Mesothelial cell of epicardium (in vitro differentiated cells): ENCODE results near the gene PERM1. TPM values are rescaled to one million over a fixed set of nuclear protein-coding genes. Genes with fewer than 3 reads are reported as not detected.
A peak's percentile ranks its signal among the peaks of the same experiment; 100 is the strongest.

ENCODE experiments used
- DNase-seq, 2 experiments: peaks; one replicate each; pipeline ENCODE4 v3.0.0; 2021; ENCODE audit warnings: low spot score in 2 of 2; ENCODE audit not compliant: unreplicated experiment in 2 of 2
- H3K27ac Mint-ChIP-seq: 2 replicates; pipeline ENCODE4 v1.8.0; 2021; ENCODE audit warnings: mixed read lengths
- H3K27me3 Mint-ChIP-seq: 2 replicates; pipeline ENCODE4 v1.8.0; 2021; ENCODE audit warnings: low read depth, mixed read lengths
- H3K36me3 Mint-ChIP-seq: 2 replicates; pipeline ENCODE4 v1.8.0; 2021; ENCODE audit warnings: mixed read lengths
- H3K4me1 Mint-ChIP-seq: 2 replicates; pipeline ENCODE4 v1.8.0; 2021; ENCODE audit warnings: mixed read lengths
- H3K4me3 Mint-ChIP-seq: 2 replicates; pipeline ENCODE4 v1.8.0; 2021; ENCODE audit warnings: mild to moderate bottlenecking, moderate library complexity, mixed read lengths
- H3K9me3 Mint-ChIP-seq: 2 replicates; pipeline ENCODE4 v1.8.0; 2021; ENCODE audit warnings: mixed read lengths
- CTCF ChIP-seq: fragments of 200-600 bp; sonication (generic); IDR thresholded peaks from one replicate; pipeline ENCODE4 v1.5.0; 2021; ENCODE audit warnings: antibody characterized with exemption; ENCODE audit not compliant: unreplicated experiment
- total RNA-seq: library from RNA; stranded (reverse); gene quantifications from 3 replicates; pipeline ENCODE4 v1.2.1, GENCODE V29; 2021

PERM1 gene
- total RNA-seq, 1 donor from 2014 or later, result 2.8 TPM

GRCh38 chr1:940107-941014 is 41.5 kb downstream of the PERM1 start:
- H3K36me3 Mint-ChIP-seq, result no peaks in the 10 kb centered on the region
- peaks cover 60% of the 10 kb centered on the region for H3K4me1 Mint-ChIP-seq
- no peaks in the 10 kb centered on the region for H3K27me3 Mint-ChIP-seq
- H3K4me3 Mint-ChIP-seq, result peak overlapping the region; percentile 47
- H3K27ac Mint-ChIP-seq, result peak overlapping the region; percentile 64
- TF ChIP-seq CTCF, result no peak
- H3K9me3 Mint-ChIP-seq, result no peaks in the 10 kb centered on the region
- peak; percentile 75 to 88 for DNase-seq

- Mint-ChIP-seq H3K4me3 (no peak overlapping the region), H3K27ac (peak overlapping the region; percentile 39), H3K4me1 (peaks cover 60% of the 10 kb centered on the region), H3K36me3 (no peaks in the 10 kb centered on the region), H3K9me3 (no peaks in the 10 kb centered on the region), H3K27me3 (no peaks in the 10 kb centered on the region)
- no peak for DNase-seq
- no peak for TF ChIP-seq CTCF
These were observed 42.3 kb downstream of the PERM1 start for GRCh38 chr1:939511-940106.

- no peaks in the 10 kb centered on the region for H3K9me3 Mint-ChIP-seq
- no peak for DNase-seq
- no peak for TF ChIP-seq CTCF
- H3K27me3 Mint-ChIP-seq, result no peaks in the 10 kb centered on the region
- H3K27ac Mint-ChIP-seq, result peak overlapping the region; percentile 39
- no peaks in the 10 kb centered on the region for H3K36me3 Mint-ChIP-seq
- peaks cover 53% of the 10 kb centered on the region for H3K4me1 Mint-ChIP-seq
- H3K4me3 Mint-ChIP-seq, result no peak overlapping the region
These were observed 43.0 kb downstream of the PERM1 start for GRCh38 chr1:938711-939489.

- Mint-ChIP-seq H3K4me1 (peaks cover 53% of the 10 kb centered on the region), H3K4me3 (no peak overlapping the region)
These were observed 43.7 kb downstream of the PERM1 start for GRCh38 chr1:938088-938683.

More at GRCh38 chr1:938088-938683, 43.7 kb downstream of the PERM1 start:
- no peak for DNase-seq
- Mint-ChIP-seq H3K36me3 (no peaks in the 10 kb centered on the region), H3K27me3 (no peaks in the 10 kb centered on the region), H3K9me3 (no peaks in the 10 kb centered on the region), H3K27ac (peak overlapping the region; percentile 39)
- no peak for TF ChIP-seq CTCF
